PC-9 (cell line): ENCODE measurements around the gene GULP1.

Source experiments
- CTCF ChIP-seq: fragments of 200-600 bp; sonication (generic); conservative IDR thresholded peaks from 2 replicates; pipeline ENCODE4 v1.6.1; 2017; ENCODE audit warnings: mixed run types, antibody characterized with exemption, mild to moderate bottlenecking, moderate library complexity
- EZH2 ChIP-seq: fragments of 200-600 bp; sonication (generic); IDR thresholded peaks from 2 replicates; pipeline ENCODE4 v1.8.0; 2017; ENCODE audit warnings: antibody characterized with exemption, low read depth

GRCh38 chr2:188471166-188471565, 179.5 kb downstream of the GULP1 start:
- no peak for TF ChIP-seq CTCF
- no peak for TF ChIP-seq EZH2
